B cell (primary cell): ENCODE results near the gene NEK11. TPM values are rescaled to one million over a fixed set of nuclear protein-coding genes. Genes with fewer than 3 reads are reported as not detected.

Experiments
- ATAC-seq: fragments of 200-7000 bp; cut with Tn5 transposase; one replicate; pipeline ENCODE4 v1.10.0; 2021; ENCODE audit warnings: low read depth, mild to moderate bottlenecking, moderate number of reproducible peaks, moderate library complexity
- CTCF ChIA-PET: fragments of 350-600 bp; sonication (Branson Sonifier 250); formaldehyde crosslinking; loops from one replicate; lab custom pipeline; 2021; ENCODE audit warnings: antibody characterized with exemption, inconsistent platforms; lab: Charles Lee
- POLR2A ChIA-PET: fragments of 350-600 bp; sonication (Branson Sonifier 250); formaldehyde crosslinking; loops from one replicate; lab custom pipeline; 2021; ENCODE audit warnings: antibody characterized with exemption; lab: Charles Lee
- DNase-seq: peaks from one replicate; pipeline ENCODE4 v3.0.0; 2013
- H2AFZ ChIP-seq: 2 replicates; pipeline ENCODE4 v1.6.1; 2012; ENCODE audit warnings: mild to moderate bottlenecking, low read depth, low read length; ENCODE audit not compliant: insufficient read depth, poor library complexity, severe bottlenecking
- H3K27ac ChIP-seq, 2 donors: 1 replicate in 1 of 2; 2 replicates in 1 of 2; pipeline ENCODE4 v1.5.1; 2012 to 2013; ENCODE audit warnings: low read length in 2 of 2, mild to moderate bottlenecking in 2 of 2, moderate library complexity in 1 of 2
- H3K27me3 ChIP-seq, 4 experiments: fragments of 200-600 bp in 1 of 4; sonication (generic) in 1 of 4; replicated peaks in 1 of 4; 1 replicate in 2 of 4; 2 replicates in 2 of 4; pipeline versions ENCODE4 v1.6.1 to v1.7.0; 2013 to 2016; ENCODE audit warnings: low read length in 3 of 4, mild to moderate bottlenecking in 2 of 4, mixed read lengths in 1 of 4, moderate library complexity in 1 of 4; ENCODE audit not compliant: insufficient read depth in 4 of 4, control insufficient read depth in 3 of 4; ENCODE audit errors: control extremely low read depth in 1 of 4
- H3K36me3 ChIP-seq, 2 experiments: replicated peaks in 1 of 2; 1 replicate in 1 of 2; 2 replicates in 1 of 2; pipeline versions ENCODE4 v1.6.1 to v1.7.1; 2013; ENCODE audit warnings: low read length in 1 of 2; ENCODE audit not compliant: insufficient read depth in 2 of 2, control insufficient read depth in 1 of 2; ENCODE audit errors: control extremely low read depth in 1 of 2, extremely low read depth in 1 of 2
- H3K4me1 ChIP-seq, 2 donors: fragments of 200-600 bp in 1 of 2; sonication (generic) in 1 of 2; 1 replicate in 1 of 2; 2 replicates in 1 of 2; pipeline versions ENCODE4 v1.5.1 to v1.6.1; 2013 to 2017; ENCODE audit warnings: low read length in 2 of 2; ENCODE audit not compliant: control insufficient read depth in 2 of 2, insufficient read depth in 2 of 2
- H3K4me2 ChIP-seq: replicated peaks from 2 replicates; pipeline ENCODE3; 2012; ENCODE audit warnings: mild to moderate bottlenecking, low read depth, low read length; ENCODE audit not compliant: poor library complexity, severe bottlenecking
- H3K4me3 ChIP-seq, 5 experiments: fragments of 200-600 bp in 1 of 5; sonication (generic) in 1 of 5; 1 replicate in 3 of 5; 2 replicates in 2 of 5; pipeline versions ENCODE4 v1.5.1 to v1.7.0; 2011 to 2016; ENCODE audit warnings: low read length in 4 of 5, mild to moderate bottlenecking in 4 of 5, low read depth in 2 of 5, control low read depth in 1 of 5, moderate library complexity in 1 of 5; ENCODE audit not compliant: insufficient read depth in 1 of 5; ENCODE audit errors: control extremely low read depth in 1 of 5, extremely low read depth in 1 of 5
- H3K79me2 ChIP-seq: fragments of 200-600 bp; sonication (generic); one replicate; pipeline ENCODE4 v1.6.0; 2016; ENCODE audit warnings: low read length; ENCODE audit not compliant: control insufficient read depth, insufficient read depth
- H3K9ac ChIP-seq: fragments of 200-600 bp; sonication (generic); 2 replicates; pipeline ENCODE4 v1.6.1; 2017; ENCODE audit warnings: mild to moderate bottlenecking, low read length, moderate library complexity
- H3K9me3 ChIP-seq, 3 donors: one replicate each; pipeline versions ENCODE4 v1.6.1 to v1.7.1; 2013; ENCODE audit warnings: low read length in 2 of 3; ENCODE audit not compliant: control insufficient read depth in 2 of 3, insufficient read depth in 1 of 3; ENCODE audit errors: control extremely low read depth in 1 of 3
- H4K20me1 ChIP-seq: 2 replicates; pipeline ENCODE4 v1.6.0; 2012; ENCODE audit warnings: mild to moderate bottlenecking, low read length; ENCODE audit not compliant: insufficient read depth, control insufficient read depth, poor library complexity, severe bottlenecking
- H3K27ac Mint-ChIP-seq: one replicate; pipeline ENCODE4 v1.8.0; 2021; ENCODE audit warnings: mixed read lengths
- H3K27me3 Mint-ChIP-seq: one replicate; pipeline ENCODE4 v1.8.0; 2021; ENCODE audit warnings: mixed read lengths
- H3K4me1 Mint-ChIP-seq: one replicate; pipeline ENCODE4 v1.8.0; 2021; ENCODE audit warnings: mixed read lengths
- H3K4me3 Mint-ChIP-seq: one replicate; pipeline ENCODE4 v1.8.0; 2021; ENCODE audit warnings: mixed read lengths
- H3K9me3 Mint-ChIP-seq: one replicate; pipeline ENCODE4 v1.8.0; 2022; ENCODE audit warnings: mixed read lengths; ENCODE audit not compliant: insufficient read depth
- EZH2 ChIP-seq: IDR thresholded peaks from 2 replicates; pipeline ENCODE4 v1.6.1; 2012; ENCODE audit warnings: borderline replicate concordance, low read depth, mild to moderate bottlenecking, moderate library complexity, low read length; ENCODE audit not compliant: insufficient read depth, poor library complexity, severe bottlenecking
- WGBS: methylation state at CpG from one replicate; pipeline ENCODE4 v1.1.5; 2013; ENCODE audit warnings: missing lambda C conversion rate; ENCODE audit not compliant: insufficient coverage; 5-methylcytosine and 5-hydroxymethylcytosine counted together
- intact Hi-C: fragments of 100-400 bp; cut with micrococcal nuclease; formaldehyde crosslinking; loops from one replicate; pipeline ENCODE4 v1.10.0; 2022
- polyA plus RNA-seq: library from polyadenylated mRNA; depleted of rRNA; stranded (reverse); fragments of >200 nt; gene quantifications from 2 replicates; pipeline ENCODE4 v1.2.3, GENCODE V29; 2012
- total RNA-seq, 2 donors: library from RNA; stranded (reverse); fragments of 120-200 nt in 1 of 2; gene quantifications; 1 replicate in 1 of 2; 2 replicates in 1 of 2; pipeline versions ENCODE4 v1.2.3 to v1.2.4, GENCODE V29; 2013 to 2022
- TF ChIP-seq, protein P1 (sequence below): fragments of 200-600 bp; IDR thresholded peaks from one replicate; pipeline ENCODE4 v1.8.0; 2022; ENCODE audit warnings: antibody characterized with exemption, mild to moderate bottlenecking

The NEK11 gene
- total and polyA plus RNA-seq, 2 donors (not counting 1 experiment from before 2014, with no cell fraction given), result 1.00 to 7.7 TPM

DNA sequence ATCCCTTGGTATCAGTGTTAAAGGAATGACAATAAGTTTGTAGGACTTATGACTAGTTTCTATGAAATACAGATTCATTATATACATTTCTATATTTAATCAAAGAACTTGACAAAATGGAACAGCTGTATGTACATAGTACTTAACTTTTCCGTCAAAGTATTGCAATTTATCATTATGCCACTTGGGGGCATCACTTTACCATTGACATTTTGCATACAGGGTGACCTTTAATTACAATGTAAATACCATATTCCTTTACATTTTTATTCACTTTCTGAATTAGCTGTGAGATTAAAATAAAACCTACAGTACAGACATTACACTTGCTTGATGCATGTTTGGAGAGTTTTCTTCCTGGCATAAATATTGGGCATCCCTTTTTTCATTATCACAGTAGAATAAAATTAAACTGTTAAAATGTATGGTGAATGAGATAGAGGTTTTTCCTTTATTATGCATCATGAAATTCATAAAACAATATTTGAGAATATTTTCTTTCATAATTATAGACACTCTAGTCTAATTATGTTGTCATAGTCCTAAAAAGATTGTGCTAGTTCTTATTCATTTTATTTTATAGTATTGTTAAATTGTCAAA, 6.9 kb downstream of the NEK11 start:
- H3K27ac ChIP-seq, result no peak overlapping the region
- H3K4me2 ChIP-seq, result no peak overlapping the region
- intact Hi-C loops, result loop anchor here (2.0 to 10.0 kb wide), 2 partner anchors 761 to 1309 kb away; no protein-coding TSS in a partner anchor
- Mint-ChIP-seq H3K27me3 (no peaks in the 10 kb centered on the region), H3K4me1 (no peaks in the 10 kb centered on the region), H3K27ac (no peak overlapping the region), H3K4me3 (no peak overlapping the region), H3K9me3 (no peaks in the 10 kb centered on the region)
- H2AFZ ChIP-seq, result peak overlapping the region; percentile 13
- DNase-seq (peak; percentile 62), ATAC-seq (peak; percentile 54)
- POLR2A ChIA-PET, result no interaction called here
- no peaks in the 10 kb centered on the region for H3K36me3 ChIP-seq
- H3K4me1 ChIP-seq, result no peaks in the 10 kb centered on the region
- CTCF ChIA-PET, result interaction anchor here (1.0 to 2.5 kb wide), 8 partner anchors 9 to 1317 kb away, joined by 3 to 12 read pairs (median 6); no protein-coding TSS in a partner anchor
- WGBS, result no CpG with 5 or more reads among the region's 1 CpG
- TF ChIP-seq, protein P1, sequence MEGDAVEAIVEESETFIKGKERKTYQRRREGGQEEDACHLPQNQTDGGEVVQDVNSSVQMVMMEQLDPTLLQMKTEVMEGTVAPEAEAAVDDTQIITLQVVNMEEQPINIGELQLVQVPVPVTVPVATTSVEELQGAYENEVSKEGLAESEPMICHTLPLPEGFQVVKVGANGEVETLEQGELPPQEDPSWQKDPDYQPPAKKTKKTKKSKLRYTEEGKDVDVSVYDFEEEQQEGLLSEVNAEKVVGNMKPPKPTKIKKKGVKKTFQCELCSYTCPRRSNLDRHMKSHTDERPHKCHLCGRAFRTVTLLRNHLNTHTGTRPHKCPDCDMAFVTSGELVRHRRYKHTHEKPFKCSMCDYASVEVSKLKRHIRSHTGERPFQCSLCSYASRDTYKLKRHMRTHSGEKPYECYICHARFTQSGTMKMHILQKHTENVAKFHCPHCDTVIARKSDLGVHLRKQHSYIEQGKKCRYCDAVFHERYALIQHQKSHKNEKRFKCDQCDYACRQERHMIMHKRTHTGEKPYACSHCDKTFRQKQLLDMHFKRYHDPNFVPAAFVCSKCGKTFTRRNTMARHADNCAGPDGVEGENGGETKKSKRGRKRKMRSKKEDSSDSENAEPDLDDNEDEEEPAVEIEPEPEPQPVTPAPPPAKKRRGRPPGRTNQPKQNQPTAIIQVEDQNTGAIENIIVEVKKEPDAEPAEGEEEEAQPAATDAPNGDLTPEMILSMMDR, result peak; percentile 87
- no peak for TF ChIP-seq EZH2
- H3K79me2 ChIP-seq, result no peaks in the 10 kb centered on the region
- H3K9me3 ChIP-seq, result no peaks in the 10 kb centered on the region
- no peak overlapping the region for H3K9ac ChIP-seq
- no peak overlapping the region for H3K4me3 ChIP-seq
- no peaks in the 10 kb centered on the region for H4K20me1 ChIP-seq
- no peaks in the 10 kb centered on the region for H3K27me3 ChIP-seq

DNA sequence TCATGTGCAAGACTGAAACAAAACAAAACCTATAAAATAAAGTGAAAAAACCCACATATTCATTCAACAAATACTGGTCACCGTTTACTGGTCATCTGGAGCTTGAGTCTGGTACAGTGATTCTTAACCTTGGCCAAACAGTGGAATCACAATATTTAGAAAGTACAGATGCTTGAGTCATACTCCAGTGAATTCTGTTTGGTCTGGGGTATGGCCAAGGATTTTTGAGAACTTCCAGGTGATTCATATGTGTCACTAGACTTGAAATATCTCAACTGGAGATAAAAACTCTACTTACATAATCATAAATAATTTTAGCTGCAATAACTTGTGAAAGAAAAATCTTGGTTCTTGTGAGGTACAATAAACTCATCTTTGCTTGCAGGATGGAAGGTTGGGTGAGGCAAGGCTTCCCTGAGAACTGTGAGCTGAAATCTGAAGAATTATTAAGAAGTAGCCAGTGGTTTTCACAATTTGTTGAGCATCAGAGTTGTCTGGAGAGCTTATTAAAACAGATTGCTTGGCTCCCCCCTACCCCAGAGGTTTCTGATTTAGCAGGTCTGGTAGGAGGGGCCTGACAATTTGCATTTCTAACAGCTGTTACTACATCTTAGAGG, 9.6 kb downstream of the NEK11 start:
- DNase-seq (no peak), ATAC-seq (no peak)
- H3K27me3 Mint-ChIP-seq, result peaks cover 2% of the 10 kb centered on the region
- ChIA-PET POLR2A (no interaction called here), CTCF (interaction anchor here (1.4 kb wide), 1 partner anchor 1305 kb away, joined by 4 read pairs; no protein-coding TSS in a partner anchor)
- no peaks in the 10 kb centered on the region for H3K4me1 ChIP-seq
- no peaks in the 10 kb centered on the region for H3K36me3 ChIP-seq
- H3K4me2 ChIP-seq, result no peak overlapping the region
- intact Hi-C loops, result loop anchor here (10.0 kb wide), 1 partner anchor 758 kb away; no protein-coding TSS in a partner anchor
- H3K4me3 ChIP-seq, result no peak overlapping the region
- H4K20me1 ChIP-seq, result no peaks in the 10 kb centered on the region
- H3K9me3 Mint-ChIP-seq, result no peaks in the 10 kb centered on the region
- no peaks in the 10 kb centered on the region for H3K79me2 ChIP-seq
- H3K27ac Mint-ChIP-seq, result no peak overlapping the region
- H3K4me1 Mint-ChIP-seq, result no peaks in the 10 kb centered on the region
- H3K27me3 ChIP-seq, result no peaks in the 10 kb centered on the region
- no peak overlapping the region for H3K9ac ChIP-seq
- no peak overlapping the region for H3K27ac ChIP-seq
- no peaks in the 10 kb centered on the region for H3K9me3 ChIP-seq
- H2AFZ ChIP-seq, result no peak overlapping the region
- WGBS, result no CpG with 5 or more reads among the region's 1 CpG
- H3K4me3 Mint-ChIP-seq, result no peak overlapping the region
- TF ChIP-seq, protein P1, result no peak
- TF ChIP-seq EZH2, result no peak
